Breast epithelium (tissue), 3 donors: ENCODE measurements around the gene PCSK1N.

Experiments
- CTCF ChIP-seq, 3 donors: fragments of 450-650 bp; IDR thresholded peaks; one replicate each; pipeline ENCODE4 v1.5.1; 2016 to 2017; ENCODE audit warnings: antibody characterized with exemption in 3 of 3, mild to moderate bottlenecking in 3 of 3, moderate library complexity in 3 of 3
- POLR2A ChIP-seq: fragments of 450-650 bp; IDR thresholded peaks from one replicate; pipeline ENCODE4 v1.6.1; 2016; ENCODE audit warnings: antibody characterized with exemption, mild to moderate bottlenecking, moderate library complexity

DNA sequence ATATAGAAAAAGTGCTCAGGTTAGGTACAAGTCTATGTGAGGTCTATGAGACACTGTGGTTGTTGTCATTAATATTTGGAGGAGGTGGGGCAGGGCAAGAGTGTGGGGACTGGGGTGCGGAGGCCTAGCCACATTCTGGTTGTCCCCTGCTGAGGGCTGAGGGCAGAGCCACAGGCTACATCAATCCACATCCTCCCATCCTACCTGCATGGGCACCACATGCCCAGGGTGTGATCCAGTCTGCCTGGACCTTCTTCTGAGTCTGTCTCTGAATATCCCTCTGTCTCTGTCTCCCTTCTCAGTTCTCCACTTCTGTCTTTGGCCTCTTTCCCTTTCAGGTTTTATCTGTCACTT, 50.2 kb downstream of the PCSK1N start:
- TF ChIP-seq CTCF (IDR thresholded peaks at IDR 0.05) (no peak), POLR2A (no peak)
